ENCODE measurements around the gene UBXN1.
"Not testable (repeated sequence)": the region's sequence is repeated elsewhere in the genome, so short reads cannot be mapped to it uniquely, and the experiment has no call there.

- TF ChIP-seq POLR2AphosphoS5, POLR2A, TAF1, POU2F2, SPI1 (IDR thresholded peaks at IDR 0.05; ENCODE audit: low read depth, low read length): not testable (repeated sequence)
Measured at GRCh38 chr11:62703921-62704320, 25.0 kb upstream of the UBXN1 start.
